GM15510 (cell line): ENCODE results near the gene MARCHF2.

ENCODE experiments used
- POLR2A ChIP-seq: IDR thresholded peaks from 3 replicates; pipeline ENCODE4 v1.6.1; 2011; ENCODE audit warnings: borderline replicate concordance; ENCODE audit not compliant: insufficient read length; ENCODE audit errors: extremely low read depth

The MARCHF2 gene

GRCh38 chr19:8388612-8388958 lies 24.5 kb upstream of the MARCHF2 start:
- no peak for TF ChIP-seq POLR2A

- peak; percentile 63 for TF ChIP-seq POLR2A
Observed at GRCh38 chr19:8389891-8390616, 23.1 kb upstream of the MARCHF2 start, which contains the start of gene RAB11B. RAB11B (plus strand) TSS chr19:8390360; CDS start chr19:8390417, 57 bp downstream.

- TF ChIP-seq POLR2A, result peak; percentile 46
Observed at GRCh38 chr19:8390617-8390981, 22.5 kb upstream of the MARCHF2 start.

- no peak for TF ChIP-seq POLR2A
Observed at GRCh38 chr19:8391198-8392016, 21.7 kb upstream of the MARCHF2 start.

- no peak for TF ChIP-seq POLR2A
Observed at GRCh38 chr19:8392017-8392591, 21.0 kb upstream of the MARCHF2 start.

GRCh38 chr19:8393192-8393870 lies 19.8 kb upstream of the MARCHF2 start:
- TF ChIP-seq POLR2A, result no peak

- TF ChIP-seq POLR2A, result no peak
Observed at GRCh38 chr19:8393871-8394250, 19.2 kb upstream of the MARCHF2 start.

GRCh38 chr19:8395621-8396082 lies 17.5 kb upstream of the MARCHF2 start:
- TF ChIP-seq POLR2A, result no peak

- no peak for TF ChIP-seq POLR2A
Observed at GRCh38 chr19:8396185-8396562, 16.9 kb upstream of the MARCHF2 start.

- no peak for TF ChIP-seq POLR2A
Observed at GRCh38 chr19:8396563-8397203, 16.4 kb upstream of the MARCHF2 start.

GRCh38 chr19:8397271-8397670 lies 15.8 kb upstream of the MARCHF2 start:
- TF ChIP-seq POLR2A, result no peak

- TF ChIP-seq POLR2A, result no peak
Observed at GRCh38 chr19:8397746-8398310, 15.3 kb upstream of the MARCHF2 start.

GRCh38 chr19:8398311-8398771 lies 14.8 kb upstream of the MARCHF2 start:
- no peak for TF ChIP-seq POLR2A

GRCh38 chr19:8399681-8400188 lies 13.4 kb upstream of the MARCHF2 start:
- TF ChIP-seq POLR2A, result no peak
